HepG2 (cell line): ENCODE measurements around the gene S1PR2. TPM values are rescaled to one million over a fixed set of nuclear protein-coding genes. Genes with fewer than 3 reads are reported as not detected.

Experiments used
- ATF7-NPFF ChIP-seq: sonication (generic); formaldehyde crosslinking; IDR thresholded peaks from 2 replicates; pipeline ENCODE4 v1.8.1; 2023; ENCODE audit warnings: mild to moderate bottlenecking, low read depth, missing genetic modification reagents, moderate library complexity
- CHD2 ChIP-seq: IDR thresholded peaks from 2 replicates; pipeline ENCODE4 v1.6.1; 2011; ENCODE audit warnings: low read depth, low read length, improper control_type of control experiment
- FOXM1 ChIP-seq: sonication (generic); formaldehyde crosslinking; IDR thresholded peaks from 2 replicates; pipeline ENCODE4 v1.5.0; 2020; ENCODE audit warnings: missing genetic modification reagents
- HNF1A ChIP-seq, 2 experiments: sonication (generic) in 1 of 2; formaldehyde crosslinking in 1 of 2; IDR thresholded peaks; 2 replicates each; pipeline versions ENCODE4 v1.4.0 to v1.6.1; 2016 to 2020; ENCODE audit warnings: borderline replicate concordance in 1 of 2, low read depth in 1 of 2, mild to moderate bottlenecking in 1 of 2, missing genetic modification reagents in 1 of 2
- KDM5B ChIP-seq: sonication (generic); formaldehyde crosslinking; IDR thresholded peaks from 2 replicates; pipeline ENCODE4 v1.4.0; 2020; ENCODE audit warnings: missing genetic modification reagents, mild to moderate bottlenecking, borderline replicate concordance
- KLF9 ChIP-seq: IDR thresholded peaks from 2 replicates; pipeline ENCODE4 v1.6.1; 2016; ENCODE audit warnings: low read depth
- SNAPC4 ChIP-seq: sonication (generic); formaldehyde crosslinking; IDR thresholded peaks from 2 replicates; pipeline ENCODE4 v1.4.0; 2020; ENCODE audit warnings: mild to moderate bottlenecking, missing genetic modification reagents
- WIZ ChIP-seq: sonication (generic); formaldehyde crosslinking; IDR thresholded peaks from 2 replicates; pipeline ENCODE4 v1.5.1; 2020; ENCODE audit warnings: mild to moderate bottlenecking, missing genetic modification reagents
- ZBTB4 ChIP-seq: sonication (generic); formaldehyde crosslinking; IDR thresholded peaks from 2 replicates; pipeline ENCODE4 v1.4.0; 2020; ENCODE audit warnings: missing genetic modification reagents, mild to moderate bottlenecking, borderline replicate concordance
- ZKSCAN1 ChIP-seq: fragments of 150-350 bp; IDR thresholded peaks from 2 replicates; pipeline ENCODE4 v1.6.1; 2014; ENCODE audit warnings: low read length
- ZNF337 ChIP-seq: sonication (generic); formaldehyde crosslinking; IDR thresholded peaks from 2 replicates; pipeline ENCODE4 v1.5.1; 2020; ENCODE audit warnings: missing genetic modification reagents, low read depth, mild to moderate bottlenecking, borderline replicate concordance
- ZNF567 ChIP-seq: sonication (generic); formaldehyde crosslinking; IDR thresholded peaks from 2 replicates; pipeline ENCODE4 v1.8.1; 2023; ENCODE audit warnings: mild to moderate bottlenecking, missing genetic modification reagents, borderline replicate concordance
- polyA plus RNA-seq, 8 experiments: library from polyadenylated mRNA; depleted of rRNA in 3 of 8; stranded (reverse) in 7 of 8; unstranded in 1 of 8; fragments of >200 nt; fragmentation: Illumina TruSeq in 4 of 8; extraction: Trizol in 4 of 8; gene quantifications; 2 replicates each; pipeline versions ENCODE4 v1.2.1 to v1.2.3, GENCODE V29; 2011 to 2016; ENCODE audit warnings: low read depth in 4 of 8, missing spikeins in 1 of 8, mixed read lengths in 1 of 8; ENCODE audit not compliant: insufficient read depth in 1 of 8
- total RNA-seq, 5 experiments: library from RNA; depleted of rRNA; stranded (reverse); fragments of >200 nt; fragmentation: Illumina TruSeq; extraction: Trizol; gene quantifications; 2 replicates each; pipeline ENCODE4 v1.2.3, GENCODE V29; 2016; ENCODE audit warnings: low read depth in 1 of 5
- TF ChIP-seq, protein P1 (sequence below): sonication (generic); formaldehyde crosslinking; conservative IDR thresholded peaks from 2 replicates; pipeline ENCODE4 v1.4.0; 2020; ENCODE audit warnings: missing genetic modification reagents

S1PR2 gene
- total and polyA plus RNA-seq, 2 of the 13 experiments (the other 11 are each of a cell fraction or from before 2014, with no cell fraction given), result 0.91 to 1.3 TPM

DNA sequence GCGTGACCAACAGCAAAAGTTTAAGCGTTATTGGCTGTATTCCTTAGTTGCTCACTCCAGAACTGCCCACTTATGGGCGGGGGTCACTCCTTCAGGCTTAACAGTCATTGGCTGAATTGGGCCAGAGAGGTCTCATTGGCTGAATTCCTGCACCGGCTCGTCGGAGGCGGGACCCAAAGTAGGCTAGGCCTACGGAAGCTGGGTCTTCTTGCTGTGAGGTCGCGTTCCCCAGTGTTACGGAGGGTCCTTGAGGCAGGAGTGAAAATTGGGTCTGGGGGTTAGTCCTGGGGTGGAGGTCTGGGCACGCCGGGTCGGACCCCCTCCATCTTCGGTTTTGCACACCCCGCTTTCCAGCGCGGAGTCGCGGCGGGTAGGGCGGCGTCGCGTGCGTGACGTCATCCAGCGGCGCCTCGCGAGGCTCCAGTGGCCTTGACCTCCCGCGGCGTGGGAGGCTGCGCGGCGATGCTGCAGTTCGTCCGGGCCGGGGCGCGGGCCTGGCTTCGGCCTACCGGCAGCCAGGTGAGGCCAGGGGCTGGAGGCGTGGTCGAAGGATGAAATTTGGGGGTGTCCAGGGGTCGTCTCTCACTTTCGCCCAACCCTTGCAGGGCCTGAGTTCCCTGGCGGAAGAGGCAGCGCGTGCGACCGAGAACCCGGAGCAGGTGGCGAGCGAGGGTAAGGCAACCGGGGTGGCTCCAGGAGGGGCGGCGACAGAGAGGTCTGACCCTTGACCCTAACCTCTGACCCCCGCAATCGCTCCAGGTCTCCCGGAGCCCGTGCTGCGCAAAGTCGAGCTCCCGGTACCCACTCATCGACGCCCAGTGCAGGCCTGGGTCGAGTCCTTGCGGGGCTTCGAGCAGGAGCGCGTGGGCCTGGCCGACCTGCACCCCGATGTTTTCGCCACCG, 20.9 kb upstream of the S1PR2 start, which contains the start of gene MRPL4 (continued):
- no peak for TF ChIP-seq SNAPC4 (CRISPR knock-in tag)
- peak; percentile 94 for TF ChIP-seq ZNF567 (CRISPR knock-in tag)
- TF ChIP-seq ZBTB4, result peak; percentile 30; the same call in 1 of the 2 replicates
- peak; percentile 71 for TF ChIP-seq WIZ (CRISPR knock-in tag)
- TF ChIP-seq ZNF337 (CRISPR knock-in tag), result peak; percentile 96; the same call in 1 of the 2 replicates
- TF ChIP-seq ATF7-NPFF (CRISPR knock-in tag), result peak; percentile 88
- peak; percentile 89 for TF ChIP-seq CHD2
- TF ChIP-seq FOXM1 (CRISPR knock-in tag), result peak; percentile 58; the same call in 1 of the 2 replicates
- TF ChIP-seq, protein P1, sequence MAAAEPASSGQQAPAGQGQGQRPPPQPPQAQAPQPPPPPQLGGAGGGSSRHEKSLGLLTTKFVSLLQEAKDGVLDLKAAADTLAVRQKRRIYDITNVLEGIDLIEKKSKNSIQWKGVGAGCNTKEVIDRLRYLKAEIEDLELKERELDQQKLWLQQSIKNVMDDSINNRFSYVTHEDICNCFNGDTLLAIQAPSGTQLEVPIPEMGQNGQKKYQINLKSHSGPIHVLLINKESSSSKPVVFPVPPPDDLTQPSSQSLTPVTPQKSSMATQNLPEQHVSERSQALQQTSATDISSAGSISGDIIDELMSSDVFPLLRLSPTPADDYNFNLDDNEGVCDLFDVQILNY (CRISPR knock-in tag), result peak; percentile 76; the same call in 1 of the 2 replicates
- no peak for TF ChIP-seq HNF1A (IDR thresholded peaks at IDR 0.05; ENCODE audit: low read depth)
- peak; percentile 51; the same call in 1 of the 2 replicates for TF ChIP-seq HNF1A (CRISPR knock-in tag; IDR thresholded peaks at IDR 0.05; ENCODE audit: borderline replicate concordance)
- TF ChIP-seq ZKSCAN1, result no peak
- TF ChIP-seq KDM5B (CRISPR knock-in tag), result peak; percentile 88; the same call in 1 of the 2 replicates
- TF ChIP-seq KLF9 (CRISPR knock-in tag), result no peak
